Neural crest cell (in vitro differentiated cells): ENCODE results near the gene PARVB. TPM values are rescaled to one million over a fixed set of nuclear protein-coding genes. Genes with fewer than 3 reads are reported as not detected.

ENCODE experiments used
- DNase-seq: peaks from one replicate; pipeline ENCODE4 v3.0.0; 2021; ENCODE audit warnings: low read depth, mixed read lengths, low spot score
- H3K27ac Mint-ChIP-seq: one replicate; pipeline ENCODE4 v1.8.0; 2021; ENCODE audit warnings: mild to moderate bottlenecking, mixed read lengths; ENCODE audit not compliant: unreplicated experiment
- H3K27me3 Mint-ChIP-seq: 2 replicates; pipeline ENCODE4 v1.8.0; 2021; ENCODE audit warnings: low read depth, mild to moderate bottlenecking, mixed read lengths
- H3K36me3 Mint-ChIP-seq: 2 replicates; pipeline ENCODE4 v1.8.0; 2021; ENCODE audit warnings: low read depth, mild to moderate bottlenecking, mixed read lengths
- H3K4me1 Mint-ChIP-seq: 2 replicates; pipeline ENCODE4 v1.8.0; 2021; ENCODE audit warnings: mixed read lengths
- H3K4me3 Mint-ChIP-seq: one replicate; pipeline ENCODE4 v1.8.0; 2021; ENCODE audit warnings: mild to moderate bottlenecking, mixed read lengths
- H3K9me3 Mint-ChIP-seq: 2 replicates; pipeline ENCODE4 v1.8.0; 2021; ENCODE audit warnings: mixed read lengths
- long read RNA-seq: library from polyadenylated mRNA; unstranded; transcript quantifications from one replicate; pipeline ENCODE4 v2.0.0, GENCODE V29; 2020
- total RNA-seq: library from RNA; stranded (reverse); gene quantifications from 2 replicates; pipeline ENCODE4 v1.2.1, GENCODE V29; 2021
- TF ChIP-seq, protein P1 (sequence below): fragments of 200-600 bp; sonication (generic); conservative IDR thresholded peaks from 2 replicates; pipeline ENCODE4 v1.5.0; 2021; ENCODE audit warnings: antibody characterized with exemption, mild to moderate bottlenecking

The PARVB gene
- 19.6 and 21.8 TPM in 2 replicates for total RNA-seq
- long read RNA-seq, partial matches to known transcripts, result 0 of 1 reads
- long read RNA-seq, other reads (novel, unspliced or antisense), result 1 of 1 reads

DNA sequence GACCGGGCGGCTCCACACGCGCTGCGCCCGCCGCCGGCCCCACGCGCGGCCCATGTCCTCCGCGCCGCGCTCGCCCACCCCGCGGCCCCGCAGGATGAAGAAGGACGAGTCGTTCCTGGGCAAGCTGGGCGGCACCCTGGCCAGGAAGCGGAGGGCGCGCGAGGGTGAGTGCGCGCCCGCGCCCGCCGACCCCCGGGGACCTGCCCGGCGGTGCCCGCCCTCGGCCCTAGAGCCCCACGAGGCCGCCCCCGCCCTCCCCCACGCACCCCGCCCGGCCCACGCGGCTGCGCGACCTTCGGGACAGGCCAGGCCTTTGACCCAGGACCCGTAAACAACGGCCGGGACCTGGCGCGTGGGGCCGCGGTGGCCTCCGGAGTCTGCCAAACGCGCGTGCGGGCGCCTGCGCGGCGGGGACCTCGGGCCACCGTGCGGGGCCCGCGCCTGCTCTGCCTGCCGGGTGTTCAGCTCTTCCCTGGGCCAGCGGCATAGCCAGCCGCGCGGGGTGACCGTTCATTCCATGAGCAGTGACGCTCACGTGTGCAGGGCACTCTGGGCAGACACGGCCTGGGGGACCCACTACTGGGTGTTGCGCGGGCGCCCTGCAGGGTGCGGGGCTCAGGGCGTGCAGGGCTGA is at the start of gene PARVB:
Gene PARVB (plus strand): TSS at position 15 of the 634 bp plus-strand sequence. CDS start 38 bp downstream, at position 53.
- Mint-ChIP-seq H3K27me3 (no peaks in the 10 kb centered on the region), H3K4me3 (peak within 1 kb of the TSS; percentile 85), H3K4me1 (peaks cover 32% of the 10 kb centered on the region), H3K36me3 (no peaks in the 10 kb centered on the region), H3K9me3 (no peaks in the 10 kb centered on the region), H3K27ac (peak within 1 kb of the TSS; percentile 89)
- TF ChIP-seq, protein P1, sequence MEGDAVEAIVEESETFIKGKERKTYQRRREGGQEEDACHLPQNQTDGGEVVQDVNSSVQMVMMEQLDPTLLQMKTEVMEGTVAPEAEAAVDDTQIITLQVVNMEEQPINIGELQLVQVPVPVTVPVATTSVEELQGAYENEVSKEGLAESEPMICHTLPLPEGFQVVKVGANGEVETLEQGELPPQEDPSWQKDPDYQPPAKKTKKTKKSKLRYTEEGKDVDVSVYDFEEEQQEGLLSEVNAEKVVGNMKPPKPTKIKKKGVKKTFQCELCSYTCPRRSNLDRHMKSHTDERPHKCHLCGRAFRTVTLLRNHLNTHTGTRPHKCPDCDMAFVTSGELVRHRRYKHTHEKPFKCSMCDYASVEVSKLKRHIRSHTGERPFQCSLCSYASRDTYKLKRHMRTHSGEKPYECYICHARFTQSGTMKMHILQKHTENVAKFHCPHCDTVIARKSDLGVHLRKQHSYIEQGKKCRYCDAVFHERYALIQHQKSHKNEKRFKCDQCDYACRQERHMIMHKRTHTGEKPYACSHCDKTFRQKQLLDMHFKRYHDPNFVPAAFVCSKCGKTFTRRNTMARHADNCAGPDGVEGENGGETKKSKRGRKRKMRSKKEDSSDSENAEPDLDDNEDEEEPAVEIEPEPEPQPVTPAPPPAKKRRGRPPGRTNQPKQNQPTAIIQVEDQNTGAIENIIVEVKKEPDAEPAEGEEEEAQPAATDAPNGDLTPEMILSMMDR, result no peak
- DNase-seq, result peak; percentile 22

DNA sequence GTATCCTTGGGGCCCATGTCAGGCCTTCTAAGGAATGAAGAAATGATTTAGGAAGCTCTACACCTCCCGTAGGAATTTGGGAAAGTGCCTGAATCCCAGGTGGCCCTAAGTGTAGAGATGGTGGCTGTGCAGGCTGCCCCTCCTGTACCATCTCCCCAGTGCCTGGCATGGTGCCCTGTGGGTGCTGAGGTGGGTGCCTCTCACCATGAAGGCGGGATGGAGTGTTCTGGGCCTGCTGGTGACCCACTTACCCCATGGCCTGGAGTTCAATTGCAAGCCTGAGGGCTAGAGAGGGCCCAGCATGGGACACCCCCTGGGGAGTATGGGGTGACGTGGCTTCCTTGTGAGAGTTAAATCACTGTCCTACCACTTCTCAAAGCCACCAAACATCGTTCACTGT is 49.1 kb upstream of the PARVB start:
- Mint-ChIP-seq H3K27me3 (no peaks in the 10 kb centered on the region), H3K9me3 (no peaks in the 10 kb centered on the region), H3K4me3 (no peak overlapping the region), H3K27ac (no peak overlapping the region), H3K4me1 (no peaks in the 10 kb centered on the region), H3K36me3 (peaks cover 13% of the 10 kb centered on the region)
- no peak for DNase-seq
- TF ChIP-seq, protein P1, result no peak

DNA sequence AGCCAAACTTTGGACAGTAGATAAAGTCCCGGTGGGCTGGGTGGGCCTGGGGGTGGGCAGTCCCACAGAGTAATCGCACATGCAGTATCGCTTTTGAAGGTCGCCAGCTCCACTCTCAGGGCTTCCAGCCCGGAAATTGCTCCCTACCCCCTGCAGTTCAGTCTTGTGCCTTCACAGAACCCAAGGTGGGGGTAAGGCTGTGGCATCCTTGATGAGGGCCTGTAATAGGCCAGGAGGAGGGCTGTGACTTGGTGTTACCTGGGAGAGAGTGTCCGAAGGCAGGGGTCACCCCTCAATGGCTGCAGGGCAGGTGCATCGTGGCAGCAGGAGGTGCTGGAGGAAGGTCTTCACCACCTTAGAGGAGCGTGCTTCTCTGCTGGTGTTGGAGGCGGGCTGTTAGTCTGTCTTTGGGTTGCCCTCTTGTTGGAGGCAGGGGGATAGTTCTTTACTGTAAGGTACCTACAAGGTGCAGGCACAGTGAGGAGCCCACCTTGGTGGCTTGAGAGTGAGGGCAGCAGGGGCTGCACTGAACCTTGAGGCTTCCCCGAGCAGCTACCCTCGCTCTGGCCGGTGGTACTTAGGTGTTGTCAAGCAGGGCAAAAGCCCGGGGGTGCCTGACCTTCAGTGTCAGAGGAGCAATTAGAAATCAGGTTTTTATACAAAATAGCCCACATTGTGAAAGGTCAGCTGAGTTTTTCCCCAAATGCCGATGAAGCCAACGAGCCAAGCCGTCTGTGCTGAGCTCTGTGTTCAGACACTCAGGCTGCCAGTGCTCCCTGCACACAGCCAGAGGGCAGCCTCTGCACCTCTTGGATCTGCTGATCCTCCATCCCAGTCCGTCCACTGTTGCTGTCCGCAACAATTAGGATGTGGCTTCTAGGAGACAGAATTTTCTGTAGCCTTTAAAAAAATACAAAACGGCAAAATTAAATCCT is 47.0 kb upstream of the PARVB start:
- Mint-ChIP-seq H3K27me3 (no peaks in the 10 kb centered on the region), H3K27ac (no peak overlapping the region)
- TF ChIP-seq, protein P1, result no peak

DNA sequence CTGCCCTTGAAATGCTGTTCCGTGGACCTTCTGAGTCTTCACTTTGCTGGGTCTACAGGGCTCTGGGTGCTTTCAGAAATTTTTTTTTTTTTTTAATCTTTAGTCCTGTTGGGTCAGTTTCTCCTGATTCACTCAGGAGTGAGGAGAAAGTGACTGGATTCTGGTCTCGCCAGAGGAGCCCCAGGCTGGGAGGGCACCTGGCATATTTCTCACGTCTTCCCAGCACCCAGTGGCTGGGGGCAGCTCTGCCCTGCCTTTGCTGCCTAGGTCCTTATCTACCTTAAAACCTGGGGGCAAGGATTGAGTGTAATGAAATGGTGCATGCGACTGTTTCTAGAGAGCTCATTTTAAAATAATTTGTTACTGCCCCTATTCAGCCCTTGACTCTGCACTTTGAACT is 45.5 kb upstream of the PARVB start:
- H3K9me3 Mint-ChIP-seq, result no peaks in the 10 kb centered on the region
- DNase-seq, result no peak
- no peaks in the 10 kb centered on the region for H3K27me3 Mint-ChIP-seq
- no peak overlapping the region for H3K27ac Mint-ChIP-seq
- TF ChIP-seq, protein P1, result no peak
- H3K36me3 Mint-ChIP-seq, result peaks cover 21% of the 10 kb centered on the region
- H3K4me1 Mint-ChIP-seq, result no peaks in the 10 kb centered on the region
- H3K4me3 Mint-ChIP-seq, result no peak overlapping the region

More for the DNA sequence above, 47.0 kb upstream of the PARVB start:
- Mint-ChIP-seq H3K36me3 (peaks cover 21% of the 10 kb centered on the region), H3K4me3 (no peak overlapping the region), H3K4me1 (no peaks in the 10 kb centered on the region), H3K9me3 (no peaks in the 10 kb centered on the region)
- no peak for DNase-seq

DNA sequence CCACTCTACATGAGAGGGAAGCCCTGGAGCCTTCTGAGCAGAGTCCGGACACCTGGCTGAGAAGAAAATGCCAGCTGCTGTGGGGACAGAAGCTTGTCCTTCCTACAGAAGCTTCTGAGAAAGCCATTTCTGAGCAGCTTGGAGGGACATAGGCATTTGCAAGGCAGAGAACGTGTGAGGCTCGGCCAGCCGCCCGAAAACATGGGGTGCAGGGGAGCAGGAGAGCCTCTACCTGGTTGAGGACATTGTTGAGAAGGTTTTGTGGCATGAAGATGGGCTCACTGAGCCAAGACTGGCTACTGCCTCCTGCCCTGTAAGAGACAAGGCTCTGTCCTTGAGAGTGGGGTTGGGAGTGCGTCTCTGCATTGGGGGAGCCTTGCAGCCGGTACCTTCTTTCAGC is 43.5 kb upstream of the PARVB start:
- DNase-seq, result no peak
- no peaks in the 10 kb centered on the region for H3K4me1 Mint-ChIP-seq
- TF ChIP-seq, protein P1, result no peak
- no peak overlapping the region for H3K27ac Mint-ChIP-seq
- H3K36me3 Mint-ChIP-seq, result peaks cover 25% of the 10 kb centered on the region
- H3K4me3 Mint-ChIP-seq, result no peak overlapping the region
- no peaks in the 10 kb centered on the region for H3K9me3 Mint-ChIP-seq
- no peaks in the 10 kb centered on the region for H3K27me3 Mint-ChIP-seq
